Inferior parietal cortex (tissue), 1 donor: ENCODE measurements around the gene NRF1.
A peak's percentile ranks its signal among the peaks of the same experiment; 100 is the strongest.
"Not testable (repeated sequence)": the region's sequence is repeated elsewhere in the genome, so short reads cannot be mapped to it uniquely, and the experiment has no call there.

Source experiments
- DNase-seq: peaks from one replicate; pipeline ENCODE4 v3.0.0-alpha.2; 2016; ENCODE audit errors: extremely low spot score

The NRF1 gene

GRCh38 chr7:129646369-129647021 lies 35.0 kb downstream of the NRF1 start:
- no peak for DNase-seq

GRCh38 chr7:129649128-129649690 lies 37.7 kb downstream of the NRF1 start:
- no peak for DNase-seq

GRCh38 chr7:129650056-129650758 lies 38.7 kb downstream of the NRF1 start:
- no peak for DNase-seq

- no peak for DNase-seq
Observed at GRCh38 chr7:129652914-129653313, 41.4 kb downstream of the NRF1 start.

- DNase-seq: no peak
Observed at GRCh38 chr7:129655811-129656210, 44.3 kb downstream of the NRF1 start.

GRCh38 chr7:129657363-129657762 lies 45.8 kb downstream of the NRF1 start:
- DNase-seq: no peak

GRCh38 chr7:129659907-129660306 lies 48.4 kb downstream of the NRF1 start:
- not testable (repeated sequence) for DNase-seq

- DNase-seq: no peak
Observed at GRCh38 chr7:129661645-129662182, 50.2 kb downstream of the NRF1 start.

- not testable (repeated sequence) for DNase-seq
Observed at GRCh38 chr7:129663240-129663639, 51.7 kb downstream of the NRF1 start.

- peak; percentile 62 for DNase-seq
Observed at GRCh38 chr7:129664029-129665012, 52.8 kb downstream of the NRF1 start.

GRCh38 chr7:129665013-129665401 lies 53.5 kb downstream of the NRF1 start:
- DNase-seq: no peak

GRCh38 chr7:129667116-129667515 lies 55.6 kb downstream of the NRF1 start:
- no peak for DNase-seq

- no peak for DNase-seq
Observed at GRCh38 chr7:129667551-129667950, 56.0 kb downstream of the NRF1 start.

- DNase-seq: no peak
Observed at GRCh38 chr7:129669901-129670300, 58.4 kb downstream of the NRF1 start.

GRCh38 chr7:129670656-129671055 lies 59.1 kb downstream of the NRF1 start:
- DNase-seq: no peak

GRCh38 chr7:129671266-129671665 lies 59.7 kb downstream of the NRF1 start:
- DNase-seq: no peak

- DNase-seq: not testable (repeated sequence)
Observed at GRCh38 chr7:129674475-129674874, 63.0 kb downstream of the NRF1 start.

- DNase-seq: no peak
Observed at GRCh38 chr7:129675521-129675920, 64.0 kb downstream of the NRF1 start.

- DNase-seq: no peak
Observed at GRCh38 chr7:129676017-129676897, 64.7 kb downstream of the NRF1 start.

GRCh38 chr7:129677796-129678195 lies 66.3 kb downstream of the NRF1 start:
- no peak for DNase-seq

GRCh38 chr7:129678606-129679005 lies 67.1 kb downstream of the NRF1 start:
- DNase-seq: no peak
